Measurements from ENCODE around the gene ACKR3. TPM values are rescaled to one million over a fixed set of nuclear protein-coding genes. Genes with fewer than 3 reads are reported as not detected.

The ACKR3 gene
- total RNA-seq, 3 donors from 2014 or later: 0.16 to 0.73 (median 0.33) TPM

GRCh38 chr2:236579746-236580315 is 10.2 kb downstream of the ACKR3 start:
- DNase-seq (no peak), ATAC-seq (no peak)
- no peak overlapping the region for H3K4me3 Mint-ChIP-seq
- no peaks in the 10 kb centered on the region for H3K4me1 Mint-ChIP-seq (ENCODE audit: low read depth)
- H3K9me3 Mint-ChIP-seq: no peaks in the 10 kb centered on the region
- H3K27me3 Mint-ChIP-seq (ENCODE audit: low read depth): no peaks in the 10 kb centered on the region
- H3K36me3 Mint-ChIP-seq (ENCODE audit: insufficient read depth): peaks cover 21% of the 10 kb centered on the region

- no peak for ATAC-seq
Observed at GRCh38 chr2:236580746-236581355, 11.2 kb downstream of the ACKR3 start.

GRCh38 chr2:236581546-236581945 is 11.9 kb downstream of the ACKR3 start:
- Mint-ChIP-seq H3K36me3 (ENCODE audit: insufficient read depth) (peaks cover 22% of the 10 kb centered on the region), H3K27me3 (ENCODE audit: low read depth) (no peaks in the 10 kb centered on the region), H3K4me1 (ENCODE audit: low read depth) (no peaks in the 10 kb centered on the region), H3K9me3 (no peaks in the 10 kb centered on the region), H3K4me3 (no peak overlapping the region)
- no peak for ATAC-seq
- no peak for DNase-seq

More at GRCh38 chr2:236580746-236581355, 11.2 kb downstream of the ACKR3 start:
- no peak for DNase-seq
- Mint-ChIP-seq H3K9me3 (no peaks in the 10 kb centered on the region), H3K4me3 (no peak overlapping the region), H3K36me3 (ENCODE audit: insufficient read depth) (peaks cover 22% of the 10 kb centered on the region), H3K4me1 (ENCODE audit: low read depth) (no peaks in the 10 kb centered on the region), H3K27me3 (ENCODE audit: low read depth) (no peaks in the 10 kb centered on the region)

GRCh38 chr2:236582968-236583367 is 13.3 kb downstream of the ACKR3 start:
- H3K4me3 Mint-ChIP-seq: no peak overlapping the region
- DNase-seq (no peak), ATAC-seq (no peak)
- no peaks in the 10 kb centered on the region for H3K9me3 Mint-ChIP-seq
- no peaks in the 10 kb centered on the region for H3K27me3 Mint-ChIP-seq (ENCODE audit: low read depth)
- H3K4me1 Mint-ChIP-seq (ENCODE audit: low read depth): no peaks in the 10 kb centered on the region
- H3K36me3 Mint-ChIP-seq (ENCODE audit: insufficient read depth): peaks cover 22% of the 10 kb centered on the region

- Mint-ChIP-seq H3K9me3 (no peaks in the 10 kb centered on the region), H3K27me3 (ENCODE audit: low read depth) (no peaks in the 10 kb centered on the region), H3K4me1 (ENCODE audit: low read depth) (no peaks in the 10 kb centered on the region), H3K36me3 (ENCODE audit: insufficient read depth) (peaks cover 20% of the 10 kb centered on the region), H3K4me3 (no peak overlapping the region)
- ATAC-seq: no peak
- DNase-seq: no peak
Observed at GRCh38 chr2:236583621-236584203, 14.1 kb downstream of the ACKR3 start.

- peaks cover 20% of the 10 kb centered on the region for H3K36me3 Mint-ChIP-seq (ENCODE audit: insufficient read depth)
- no peak for DNase-seq
- no peak for ATAC-seq
- no peaks in the 10 kb centered on the region for H3K4me1 Mint-ChIP-seq (ENCODE audit: low read depth)
- no peaks in the 10 kb centered on the region for H3K9me3 Mint-ChIP-seq
- H3K4me3 Mint-ChIP-seq: no peak overlapping the region
- no peaks in the 10 kb centered on the region for H3K27me3 Mint-ChIP-seq (ENCODE audit: low read depth)
Observed at GRCh38 chr2:236584521-236585384, 15.1 kb downstream of the ACKR3 start.

- H3K9me3 Mint-ChIP-seq: no peaks in the 10 kb centered on the region
- peaks cover 12% of the 10 kb centered on the region for H3K36me3 Mint-ChIP-seq (ENCODE audit: insufficient read depth)
- no peaks in the 10 kb centered on the region for H3K4me1 Mint-ChIP-seq (ENCODE audit: low read depth)
- no peak overlapping the region for H3K4me3 Mint-ChIP-seq
- DNase-seq (no peak), ATAC-seq (no peak)
- H3K27me3 Mint-ChIP-seq (ENCODE audit: low read depth): no peaks in the 10 kb centered on the region
Observed at GRCh38 chr2:236585966-236586365, 16.3 kb downstream of the ACKR3 start.

- Mint-ChIP-seq H3K9me3 (no peaks in the 10 kb centered on the region), H3K27me3 (ENCODE audit: low read depth) (no peaks in the 10 kb centered on the region), H3K36me3 (ENCODE audit: insufficient read depth) (peaks cover 6% of the 10 kb centered on the region), H3K4me3 (no peak overlapping the region), H3K4me1 (ENCODE audit: low read depth) (no peaks in the 10 kb centered on the region)
- ATAC-seq (no peak), DNase-seq (no peak)
Observed at GRCh38 chr2:236587861-236588815, 18.5 kb downstream of the ACKR3 start.

- H3K4me1 Mint-ChIP-seq (ENCODE audit: low read depth): no peaks in the 10 kb centered on the region
Observed at GRCh38 chr2:236588932-236589592, 19.4 kb downstream of the ACKR3 start.

GRCh38 chr2:236590846-236591245 is 21.2 kb downstream of the ACKR3 start:
- no peak for ATAC-seq
- H3K36me3 Mint-ChIP-seq (ENCODE audit: insufficient read depth): no peaks in the 10 kb centered on the region
- no peak overlapping the region for H3K4me3 Mint-ChIP-seq
- no peak for DNase-seq
- H3K4me1 Mint-ChIP-seq (ENCODE audit: low read depth): no peaks in the 10 kb centered on the region
- H3K9me3 Mint-ChIP-seq: no peaks in the 10 kb centered on the region
- no peaks in the 10 kb centered on the region for H3K27me3 Mint-ChIP-seq (ENCODE audit: low read depth)

More at GRCh38 chr2:236588932-236589592, 19.4 kb downstream of the ACKR3 start:
- no peaks in the 10 kb centered on the region for H3K27me3 Mint-ChIP-seq (ENCODE audit: low read depth)
- no peaks in the 10 kb centered on the region for H3K9me3 Mint-ChIP-seq
- H3K4me3 Mint-ChIP-seq: no peak overlapping the region
- no peak for DNase-seq
- H3K36me3 Mint-ChIP-seq (ENCODE audit: insufficient read depth): peaks cover 3% of the 10 kb centered on the region
- no peak for ATAC-seq

GRCh38 chr2:236592821-236593220 is 23.2 kb downstream of the ACKR3 start:
- no peak for ATAC-seq
- DNase-seq: no peak

GRCh38 chr2:236593531-236593930 is 23.9 kb downstream of the ACKR3 start:
- no peaks in the 10 kb centered on the region for H3K27me3 Mint-ChIP-seq (ENCODE audit: low read depth)
- H3K9me3 Mint-ChIP-seq: no peaks in the 10 kb centered on the region
- H3K4me3 Mint-ChIP-seq: no peak overlapping the region
- no peak for DNase-seq
- H3K36me3 Mint-ChIP-seq (ENCODE audit: insufficient read depth): no peaks in the 10 kb centered on the region
- no peaks in the 10 kb centered on the region for H3K4me1 Mint-ChIP-seq (ENCODE audit: low read depth)
- no peak for ATAC-seq

More at GRCh38 chr2:236592821-236593220, 23.2 kb downstream of the ACKR3 start:
- Mint-ChIP-seq H3K9me3 (no peaks in the 10 kb centered on the region), H3K36me3 (ENCODE audit: insufficient read depth) (no peaks in the 10 kb centered on the region), H3K4me1 (ENCODE audit: low read depth) (no peaks in the 10 kb centered on the region), H3K4me3 (no peak overlapping the region), H3K27me3 (ENCODE audit: low read depth) (no peaks in the 10 kb centered on the region)

GRCh38 chr2:236593956-236594355 is 24.3 kb downstream of the ACKR3 start:
- H3K27me3 Mint-ChIP-seq (ENCODE audit: low read depth): no peaks in the 10 kb centered on the region
- ATAC-seq: no peak
- H3K4me1 Mint-ChIP-seq (ENCODE audit: low read depth): no peaks in the 10 kb centered on the region
- no peaks in the 10 kb centered on the region for H3K9me3 Mint-ChIP-seq
- no peak overlapping the region for H3K4me3 Mint-ChIP-seq
- no peak for DNase-seq
- H3K36me3 Mint-ChIP-seq (ENCODE audit: insufficient read depth): no peaks in the 10 kb centered on the region

Measured in activated T-cell treated with anti-CD3 and anti-CD28 coated beads, Interleukin-2, amount 50 U/mL, for 4 hours (primary cell).